AML-193 (cell line): Measurements from ENCODE around the gene ANKRD11.

Experiments
- DNase-seq, 2 experiments: peaks; one replicate each; lab custom pipeline; 2025; lab: John Stamatoyannopoulos, UW

ANKRD11 gene

DNA sequence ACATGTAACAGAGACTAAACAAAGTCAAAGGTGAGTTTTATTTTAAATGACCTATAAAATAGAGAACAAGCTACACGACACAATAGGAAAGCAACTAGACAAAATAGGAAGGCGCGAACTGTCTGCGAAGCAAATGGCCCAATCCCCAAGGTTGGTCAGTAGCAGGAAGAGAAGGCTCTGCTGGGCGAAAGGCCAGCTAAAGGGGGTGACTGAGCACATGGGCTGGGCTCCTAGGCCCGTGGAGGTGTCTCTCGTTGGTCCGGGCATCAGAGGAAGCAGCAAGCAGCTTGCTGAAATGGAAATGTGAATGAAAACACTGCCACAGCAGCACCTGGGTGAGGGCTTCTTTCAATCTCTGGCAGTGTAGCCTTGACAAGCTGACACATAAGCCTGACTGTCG is 143.5 kb downstream of the ANKRD11 start:
- no peak for DNase-seq

- no peak for DNase-seq
These were observed 144.7 kb downstream of the ANKRD11 start for GRCh38 chr16:89345642-89346150.

GRCh38 chr16:89344846-89345611 is 145.3 kb downstream of the ANKRD11 start:
- DNase-seq: no peak

DNA sequence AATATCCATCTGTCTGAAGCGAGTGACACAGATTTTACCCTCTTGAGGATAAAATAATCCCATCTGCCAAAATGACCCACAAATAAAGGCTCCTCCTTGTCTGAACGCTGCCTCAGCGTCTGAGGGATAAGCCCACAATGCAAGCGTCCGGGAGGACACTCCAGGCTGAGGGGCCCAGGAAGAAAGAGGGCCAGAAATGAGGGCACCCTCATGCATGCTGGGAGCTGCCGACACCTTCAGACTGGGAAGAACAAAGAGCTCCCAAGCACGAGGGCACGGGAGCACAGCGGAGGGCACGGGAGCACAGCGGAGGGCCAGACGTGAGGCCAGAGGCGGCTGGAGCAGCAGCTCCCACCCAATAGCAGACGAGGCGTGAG is 145.9 kb downstream of the ANKRD11 start:
- DNase-seq: no peak

- no peak for DNase-seq
These were observed 146.6 kb downstream of the ANKRD11 start for GRCh38 chr16:89343501-89344457.

- DNase-seq: no peak
These were observed 148.4 kb downstream of the ANKRD11 start for GRCh38 chr16:89341697-89342694.

- no peak for DNase-seq
These were observed 149.1 kb downstream of the ANKRD11 start for GRCh38 chr16:89341279-89341678.

DNA sequence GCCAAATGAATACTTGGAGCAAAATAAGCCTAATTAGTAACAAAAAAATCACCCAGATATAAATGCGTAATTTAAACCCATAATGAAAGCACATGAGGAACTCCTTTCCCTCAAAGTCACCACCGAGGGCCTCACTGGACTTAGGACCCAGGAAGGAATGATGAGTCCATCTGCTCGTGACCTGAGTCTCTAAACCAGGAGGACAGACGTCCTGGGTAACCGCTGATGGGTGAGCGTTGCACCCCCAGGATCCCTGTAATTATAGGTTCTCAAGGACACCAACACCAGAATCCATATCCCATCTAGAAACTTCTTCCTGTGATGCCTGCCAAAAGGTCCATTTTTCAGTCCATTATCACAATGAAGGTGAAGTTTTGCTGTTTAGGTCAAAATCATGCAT is 151.5 kb downstream of the ANKRD11 start:
- DNase-seq: no peak

- DNase-seq: no peak
These were observed 152.4 kb downstream of the ANKRD11 start for GRCh38 chr16:89337965-89338364.

DNA sequence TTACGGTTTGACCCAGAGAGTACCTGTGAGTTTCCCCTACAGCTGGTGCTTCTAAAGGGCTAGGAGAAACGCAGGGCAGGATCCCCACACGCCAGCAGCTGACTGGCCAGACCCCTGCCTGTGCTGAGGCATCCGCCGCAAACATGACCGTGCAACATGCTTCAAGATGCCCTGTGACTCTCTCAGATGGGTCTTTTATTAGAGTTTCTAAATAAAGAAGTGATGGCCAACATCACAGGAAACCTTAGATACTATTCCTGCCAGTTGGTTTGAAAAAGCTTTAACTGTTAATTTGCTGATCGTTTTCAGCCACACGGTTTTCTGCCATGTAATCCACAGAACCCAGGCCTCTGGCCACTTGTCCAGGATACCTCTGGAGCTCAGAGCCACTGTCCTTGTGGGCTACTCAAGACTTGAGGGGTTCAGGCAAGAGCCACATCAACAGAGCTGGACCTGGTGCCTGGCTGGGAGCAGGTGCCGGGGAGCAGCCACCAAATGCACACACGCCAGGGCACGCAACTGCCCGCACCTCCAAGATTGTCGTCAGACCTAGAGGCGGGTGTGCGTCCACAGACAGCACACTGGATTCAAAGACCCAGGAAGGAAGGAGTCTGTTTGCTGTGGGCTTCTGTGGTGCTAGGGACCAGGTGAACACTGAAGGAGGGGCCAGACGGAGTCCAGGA is 154.4 kb downstream of the ANKRD11 start:
- no peak for DNase-seq

DNA sequence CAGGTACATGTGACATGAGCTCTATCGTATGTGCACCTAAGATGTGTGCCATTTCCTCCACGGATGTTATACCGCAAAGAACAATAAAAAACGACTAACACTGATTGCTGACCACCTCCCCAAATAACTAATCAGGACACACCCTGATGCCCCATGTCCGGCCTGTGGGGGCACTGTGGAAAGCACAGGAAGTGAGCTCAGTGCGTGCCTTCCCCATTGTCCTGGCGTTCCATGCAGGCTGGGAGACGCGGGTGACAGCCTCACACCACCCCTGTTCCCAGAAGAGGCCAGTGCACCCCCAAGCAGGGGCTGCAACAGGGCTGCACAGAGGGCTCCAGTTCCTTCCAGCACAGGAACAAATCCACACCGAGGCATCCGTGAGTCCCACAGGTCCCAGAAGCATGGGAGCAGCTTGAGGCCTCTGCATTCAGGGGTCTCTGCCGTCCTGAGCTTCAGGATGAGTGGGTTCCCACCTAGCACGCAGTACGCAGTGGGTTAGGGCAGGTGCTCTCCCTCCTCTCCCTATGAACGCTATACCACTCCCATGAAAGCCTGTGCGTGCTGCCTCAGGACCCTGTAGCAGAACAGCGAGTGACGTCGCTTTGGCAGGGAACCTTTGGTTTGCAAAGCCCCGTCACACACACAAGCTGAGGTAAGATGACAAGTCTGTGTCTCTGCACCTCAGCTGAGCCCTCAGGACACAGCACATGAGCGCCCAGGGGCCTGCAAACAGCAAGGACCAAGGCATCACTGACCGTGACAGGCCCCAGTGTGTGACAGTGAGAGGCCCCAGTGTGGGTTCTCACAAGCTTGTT is 155.2 kb downstream of the ANKRD11 start:
- no peak for DNase-seq

DNA sequence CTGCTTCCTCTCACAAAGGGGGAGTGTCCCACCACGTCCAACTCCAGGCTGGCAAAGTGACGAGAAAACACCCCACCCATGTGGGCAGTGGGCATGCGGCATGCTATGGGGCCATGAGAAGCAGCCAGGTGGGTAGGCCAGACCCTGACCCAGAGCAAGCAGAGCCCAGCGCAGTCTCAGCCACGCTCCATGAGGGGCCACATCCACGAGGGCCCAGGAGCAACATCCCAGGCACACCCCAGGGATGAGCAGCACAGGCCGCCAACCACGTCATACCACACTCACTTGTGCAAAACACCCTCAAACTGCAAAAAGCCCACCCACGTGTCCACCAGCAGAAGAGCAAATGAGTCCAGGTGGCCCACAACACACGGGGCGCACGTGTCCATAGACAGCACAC is 155.9 kb downstream of the ANKRD11 start:
- no peak for DNase-seq

DNA sequence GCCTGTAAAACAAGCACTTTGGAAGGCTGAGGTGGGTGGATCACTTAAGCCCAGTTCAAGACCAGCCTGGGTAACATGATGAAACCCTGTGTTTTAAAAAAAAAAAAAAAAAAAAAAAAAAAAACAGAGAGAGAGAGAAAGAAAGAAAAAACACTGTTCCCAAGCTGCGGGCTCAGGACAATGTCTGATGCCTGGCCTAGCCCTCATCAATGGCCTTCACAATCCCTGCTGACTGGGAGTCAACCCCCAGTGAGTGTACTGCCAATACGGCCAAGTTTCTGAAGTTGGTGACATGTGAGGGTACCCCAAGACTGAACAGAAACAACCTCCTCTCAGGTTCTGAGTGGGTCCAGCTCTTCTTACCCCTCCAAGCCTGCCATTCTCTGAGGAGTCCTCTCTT is 156.3 kb downstream of the ANKRD11 start:
- no peak for DNase-seq

- peak; percentile 77 to 82 for DNase-seq
These were observed 156.9 kb downstream of the ANKRD11 start for GRCh38 chr16:89333401-89334001.

DNA sequence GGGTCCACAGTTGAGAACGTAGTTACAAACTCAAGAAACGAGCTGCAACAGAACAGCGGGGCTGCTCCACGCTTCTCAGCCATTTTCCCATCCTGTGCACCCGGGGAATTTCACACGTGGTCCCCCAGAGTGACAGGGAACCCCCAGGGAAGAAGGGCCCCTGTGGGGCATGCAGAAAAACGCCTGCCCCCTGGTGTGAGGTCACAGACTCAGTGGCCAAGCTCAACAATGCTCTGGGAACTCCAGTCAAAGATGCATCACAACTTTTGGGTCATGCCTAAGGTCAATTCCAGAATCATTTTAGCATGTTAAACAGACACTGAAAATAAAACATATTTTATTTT is 157.5 kb downstream of the ANKRD11 start:
- DNase-seq: no peak

DNA sequence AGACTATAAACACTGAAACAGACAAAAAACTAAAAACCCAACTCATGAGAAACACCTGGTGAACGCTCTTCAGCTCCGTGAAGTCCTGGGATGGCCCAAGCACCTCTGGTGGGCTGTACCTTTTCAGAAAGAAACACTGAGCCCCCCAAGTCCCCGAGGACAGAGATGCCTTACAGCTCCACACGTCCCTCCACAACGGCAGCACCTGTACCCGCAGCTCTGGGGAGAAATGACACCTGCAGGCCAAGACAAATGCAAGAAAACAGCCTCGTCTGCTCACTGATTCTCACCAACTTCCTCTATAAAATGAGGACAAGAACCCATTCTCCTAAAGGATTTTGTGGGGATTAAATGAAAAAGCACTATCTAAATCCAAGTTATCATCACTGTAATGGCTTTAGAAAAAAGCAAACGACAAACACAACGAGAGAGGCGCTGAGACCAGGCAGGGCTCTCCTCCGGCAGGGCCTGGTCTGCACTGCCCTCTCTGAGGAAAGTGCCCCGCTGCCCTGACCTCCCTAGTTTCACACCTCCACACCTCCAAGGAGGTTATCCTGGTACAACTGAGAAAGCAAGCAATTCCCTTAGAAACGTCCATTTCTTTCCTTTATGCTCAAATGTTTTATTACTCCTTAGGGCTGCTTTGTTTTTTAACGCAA is 158.0 kb downstream of the ANKRD11 start:
- DNase-seq: no peak

DNA sequence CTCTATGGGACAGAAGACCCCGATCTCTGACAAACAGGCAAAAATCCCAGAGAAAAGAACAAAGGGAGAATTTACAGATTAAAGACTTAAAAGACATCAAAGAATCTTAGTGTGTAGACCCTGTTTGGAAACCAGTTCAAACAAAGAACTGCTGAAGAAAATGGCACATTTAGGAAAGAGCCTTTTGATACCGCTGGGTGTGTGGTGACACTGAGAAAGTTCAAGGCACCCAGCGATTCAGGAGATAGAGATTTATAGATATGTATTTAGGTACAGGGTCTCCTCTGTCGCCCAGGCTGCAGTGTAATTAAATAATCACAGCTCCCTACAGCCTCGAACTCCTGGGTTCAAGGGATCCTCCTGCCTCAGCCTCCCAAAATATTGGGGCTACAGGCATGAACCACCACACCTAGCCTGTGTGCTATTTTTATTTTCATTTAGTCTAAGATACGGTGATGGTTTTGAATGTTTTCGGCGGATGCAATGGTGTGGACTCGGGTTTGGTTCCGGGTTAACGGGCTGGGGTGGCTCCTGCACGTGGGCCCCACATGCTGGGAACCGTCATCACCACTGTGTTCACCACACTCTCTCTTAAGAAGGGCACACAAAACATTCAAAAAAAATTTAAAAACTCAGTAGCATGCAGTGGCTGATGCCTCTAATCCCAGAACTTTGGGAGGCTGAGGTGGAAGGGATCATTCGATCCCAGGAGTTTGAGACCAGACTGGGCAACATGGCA is 158.8 kb downstream of the ANKRD11 start:
- no peak for DNase-seq

- no peak for DNase-seq
These were observed 160.0 kb downstream of the ANKRD11 start for GRCh38 chr16:89330177-89330856.
